Measurements from ENCODE around the gene STYX.
A peak's percentile ranks its signal among the peaks of the same experiment; 100 is the strongest.

STYX gene

DNA sequence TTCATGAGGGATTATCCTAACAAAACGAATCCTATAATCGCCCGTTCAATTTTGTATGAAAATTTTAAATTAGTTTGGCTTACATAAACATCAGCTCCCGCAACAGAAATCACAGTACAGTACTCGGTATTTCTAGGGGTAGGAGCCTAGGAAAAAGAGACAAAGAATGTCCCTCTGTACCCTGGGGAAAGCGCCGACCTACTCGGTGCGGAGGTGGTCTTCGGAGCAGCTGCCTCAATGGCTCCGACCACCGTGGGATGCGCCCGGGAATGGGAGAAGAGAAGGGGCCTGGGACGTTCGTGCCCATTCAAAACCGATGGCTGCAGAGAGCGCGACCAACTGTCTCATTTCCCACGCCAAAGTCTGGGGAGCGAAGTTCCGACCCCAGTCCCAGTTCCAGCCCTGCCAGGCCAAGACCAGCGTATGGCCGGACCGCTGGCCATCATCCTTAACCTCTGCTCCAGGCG lies 60.8 kb downstream of the STYX start:
- DNase-seq (no peak), ATAC-seq (peak; percentile 4)

DNA sequence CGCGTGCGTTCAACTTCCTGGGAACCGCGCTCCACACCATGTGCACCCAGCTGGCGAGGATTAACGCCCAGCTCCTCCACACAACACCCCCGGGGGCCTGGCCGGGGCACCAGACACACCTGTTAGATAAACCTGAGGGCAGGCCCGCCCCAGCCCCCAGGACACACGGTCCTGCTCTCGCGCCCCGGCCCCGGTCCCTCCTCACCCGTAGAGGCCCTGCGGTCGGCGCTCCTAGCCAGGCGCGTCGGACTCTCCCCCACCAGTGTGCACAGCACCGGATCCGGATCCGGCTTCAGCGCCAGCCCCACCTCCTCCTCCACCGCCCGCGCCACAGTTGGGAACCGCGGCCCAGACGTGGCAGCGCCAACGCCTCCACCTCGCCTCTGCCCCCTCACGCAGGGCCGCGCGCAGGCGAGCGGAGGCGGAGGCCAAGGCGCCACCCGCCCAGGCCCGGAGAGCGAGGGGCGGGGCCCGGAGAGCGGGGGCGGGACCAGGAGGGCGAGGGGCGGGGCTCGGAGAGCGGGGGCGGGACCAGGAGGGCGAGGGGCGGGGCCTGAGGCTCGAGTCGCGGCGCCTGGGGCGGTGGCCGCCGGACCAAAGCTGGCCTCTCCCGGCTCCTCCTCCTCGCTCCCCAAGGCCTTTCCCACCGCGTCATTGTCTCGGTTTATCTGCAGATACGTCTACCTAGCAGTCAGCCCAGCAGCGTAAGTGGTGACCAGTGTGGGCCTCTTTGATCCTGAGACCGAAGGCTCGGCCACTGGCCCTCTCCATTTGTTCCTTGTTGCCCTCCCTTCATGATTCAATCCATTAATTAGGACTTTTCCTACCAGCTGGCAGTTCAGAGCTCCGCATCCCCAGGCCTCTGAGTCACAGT lies 61.5 kb downstream of the STYX start, which contains the start of gene GNPNAT1:
Gene GNPNAT1, minus strand, starts transcription at position 385 of the 874 bp plus-strand sequence. CDS start 6,957 bp downstream, outside the sequence.
- DNase-seq (peak; percentile 83), ATAC-seq (peak; percentile 94)

- ATAC-seq (no peak), DNase-seq (no peak)
Observed at GRCh38 chr14:52792097-52792415, 62.1 kb downstream of the STYX start.

DNA sequence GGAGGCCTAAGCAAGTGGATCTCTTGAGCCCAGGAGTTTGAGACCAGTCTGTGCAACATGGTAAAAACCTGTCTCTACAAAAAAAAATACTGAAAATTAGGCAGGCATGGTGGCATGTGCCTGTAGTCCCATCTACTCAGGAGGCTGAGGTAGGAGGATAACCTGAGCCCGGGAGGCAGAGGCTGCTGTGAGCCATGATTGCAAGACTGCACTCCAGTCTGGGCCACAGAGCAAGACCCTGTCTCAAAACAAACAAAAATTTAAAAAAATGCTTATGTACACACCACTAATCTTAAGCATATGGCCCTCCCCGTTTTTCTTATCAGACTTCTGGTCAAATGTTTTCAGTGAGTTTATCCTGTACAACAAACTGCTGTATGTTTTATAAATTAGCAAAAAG lies 63.1 kb downstream of the STYX start:
- ATAC-seq (no peak), DNase-seq (no peak)

- ATAC-seq (no peak), DNase-seq (no peak)
Observed at GRCh38 chr14:52797653-52798052, 67.7 kb downstream of the STYX start.

DNA sequence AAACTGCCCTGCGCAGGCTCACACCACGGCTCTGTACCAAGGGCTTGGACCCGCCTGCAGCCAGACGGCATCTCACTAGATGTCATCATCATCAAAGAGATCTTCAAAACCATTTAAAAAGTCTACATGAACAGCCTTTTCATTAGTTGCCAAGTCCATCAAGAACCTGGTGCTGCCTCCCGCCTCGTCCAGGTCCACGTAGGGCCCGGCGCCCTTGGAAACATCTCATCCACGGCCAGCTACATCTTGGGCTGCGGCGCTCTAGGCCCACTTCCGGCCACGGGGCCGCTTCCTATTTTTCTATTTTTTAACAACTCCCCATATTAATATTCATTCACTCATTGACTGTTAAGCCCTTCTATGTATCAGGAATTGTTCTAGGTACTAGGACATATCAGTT lies 68.9 kb downstream of the STYX start:
- no peak for ATAC-seq

DNA sequence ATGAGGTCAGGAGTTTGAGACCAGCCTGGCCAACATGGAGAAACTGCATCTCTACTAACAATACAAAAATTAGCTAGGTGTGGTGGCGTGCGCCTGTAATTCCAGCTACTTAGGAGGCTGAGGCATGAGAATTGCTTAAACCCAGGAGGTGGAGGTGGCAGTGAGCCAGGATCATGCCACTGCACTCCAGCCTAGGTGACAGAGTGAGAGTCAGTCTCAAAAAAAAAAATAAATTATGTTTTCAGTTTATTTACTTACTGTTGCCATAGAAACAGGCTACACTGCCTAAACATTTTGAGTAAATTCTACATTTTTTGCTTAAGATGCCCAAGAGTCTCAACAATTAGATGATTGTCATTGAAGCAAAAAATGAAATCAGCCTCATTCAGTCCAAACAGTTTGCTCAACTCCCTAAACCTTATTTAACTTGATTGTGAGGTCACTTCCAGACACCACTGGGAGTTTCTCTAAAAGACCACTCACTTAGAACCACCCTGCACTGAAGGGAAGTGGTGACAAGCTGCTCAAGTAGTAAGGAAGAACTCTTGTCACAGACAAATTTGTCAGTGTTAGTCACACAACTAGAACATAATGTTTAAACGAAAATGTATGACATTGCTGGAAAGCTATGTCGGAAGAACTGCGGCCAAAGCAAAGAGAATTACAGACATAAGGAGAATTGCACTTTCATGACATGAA lies 71.2 kb downstream of the STYX start:
- ATAC-seq = no peak

More for the DNA sequence above, 68.9 kb downstream of the STYX start:
- no peak for DNase-seq

GRCh38 chr14:52802597-52802996 lies 72.6 kb downstream of the STYX start:
- DNase-seq (no peak), ATAC-seq (no peak)

More for the DNA sequence above, 71.2 kb downstream of the STYX start:
- DNase-seq = no peak

GRCh38 chr14:52806115-52806514 lies 76.1 kb downstream of the STYX start:
- ATAC-seq = no peak
- no peak for DNase-seq

DNA sequence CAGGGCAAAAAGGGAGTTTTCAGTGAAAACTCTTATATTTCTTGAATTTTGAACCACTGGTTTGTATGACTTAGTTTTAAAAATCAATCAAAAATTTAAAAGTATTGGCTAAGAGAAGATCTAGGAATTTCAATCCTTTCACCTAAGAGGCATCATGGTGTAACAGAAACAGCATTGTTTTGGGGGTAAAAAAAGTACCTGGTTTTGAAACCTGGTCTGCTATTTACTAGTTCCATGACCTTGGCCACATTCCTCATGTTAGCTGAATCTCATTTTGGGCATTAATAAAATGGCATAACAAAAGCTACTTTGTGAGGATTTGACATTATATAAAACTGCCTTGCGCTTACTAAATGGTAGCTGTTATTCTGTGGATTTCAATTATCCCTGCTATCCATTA lies 78.1 kb downstream of the STYX start:
- no peak for ATAC-seq
- DNase-seq = no peak

DNA sequence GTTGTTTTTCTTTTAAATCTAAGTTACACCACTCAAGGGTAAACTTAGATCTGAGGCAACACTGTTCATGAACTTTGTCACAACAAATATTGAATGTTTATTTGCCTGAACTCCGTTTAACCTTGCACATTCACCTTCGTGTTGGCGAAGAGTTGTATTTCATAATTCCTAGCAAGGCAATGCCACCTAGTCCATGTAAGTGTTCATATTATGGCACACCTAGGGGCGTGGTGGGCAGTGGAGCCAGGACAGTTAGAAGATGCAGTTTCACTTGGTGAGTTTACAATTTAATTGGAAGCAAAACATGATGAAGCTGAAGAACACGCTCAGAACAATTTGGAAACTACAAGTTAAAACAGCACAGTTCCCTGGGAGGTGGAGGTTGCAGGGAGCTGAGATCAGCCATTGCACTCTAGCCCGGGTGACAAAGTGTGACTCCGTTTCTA lies 91.9 kb downstream of the STYX start:
- no peak for DNase-seq
- no peak for ATAC-seq

GRCh38 chr14:52824462-52824861 lies 94.5 kb downstream of the STYX start:
- ATAC-seq = no peak
- DNase-seq = no peak

Data from stimulated activated naive CD8-positive, alpha-beta T cell treated with anti-CD3 and anti-CD28 coated beads, Interleukin-15, Interleukin-2, amounts not matched to agents 100 U/mL and 50 U/mL, for 24 hours (primary cell).